Breast epithelium (tissue), 4 donors: ENCODE results near the gene BRCA1. TPM values are rescaled to one million over a fixed set of nuclear protein-coding genes. Genes with fewer than 3 reads are reported as not detected.

Experiments
- DNase-seq, 2 donors: peaks; one replicate each; pipeline ENCODE4 v3.0.0-alpha.2; 2019; ENCODE audit warnings: low spot score in 2 of 2
- H3K27ac ChIP-seq, 2 donors: fragments of 200-600 bp; sonication (generic) in 1 of 2; one replicate each; pipeline ENCODE4 v1.5.1; 2016 to 2019; ENCODE audit warnings: mild to moderate bottlenecking in 1 of 2
- H3K27me3 ChIP-seq, 2 donors: fragments of 200-600 bp; sonication (generic) in 1 of 2; one replicate each; pipeline versions ENCODE4 v1.5.1 to v1.6.0; 2017 to 2019; ENCODE audit warnings: control low read depth in 1 of 2, mild to moderate bottlenecking in 1 of 2
- H3K36me3 ChIP-seq: fragments of 200-600 bp; one replicate; pipeline ENCODE4 v1.5.1; 2019
- H3K4me1 ChIP-seq, 2 donors: fragments of 200-600 bp; sonication (generic); one replicate each; pipeline ENCODE4 v1.5.1; 2016 to 2019; ENCODE audit warnings: control low read depth in 1 of 2
- H3K4me3 ChIP-seq, 3 donors: fragments of 200-600 bp; sonication (generic); 1 replicate in 2 of 3; 2 replicates in 1 of 3; pipeline ENCODE4 v1.5.1; 2016 to 2019; ENCODE audit warnings: mild to moderate bottlenecking in 3 of 3, moderate library complexity in 2 of 3
- H3K9me3 ChIP-seq, 2 donors: fragments of 200-600 bp; sonication (generic) in 1 of 2; one replicate each; pipeline ENCODE4 v1.5.1; 2016 to 2019; ENCODE audit warnings: control low read depth in 1 of 2
- POLR2A ChIP-seq: fragments of 450-650 bp; IDR thresholded peaks from one replicate; pipeline ENCODE4 v1.6.1; 2016; ENCODE audit warnings: antibody characterized with exemption, mild to moderate bottlenecking, moderate library complexity
- POLR2AphosphoS5 ChIP-seq, 3 donors: sonication (generic); formaldehyde crosslinking; IDR thresholded peaks; one replicate each; pipeline ENCODE4 v1.6.1; 2017; ENCODE audit warnings: antibody characterized with exemption in 3 of 3
- intact Hi-C: fragments of 100-400 bp; cut with DNase I; formaldehyde crosslinking; loops from one replicate; pipeline ENCODE4 v1.15.1; 2023; ENCODE audit warnings: low total_unique reads
- total RNA-seq, 3 donors: library from RNA; depleted of rRNA; stranded (reverse); fragments of >200 nt; gene quantifications; one replicate each; pipeline ENCODE4 v1.1.0, GENCODE V29; 2016
- TF ChIP-seq, protein P1 (sequence below), 3 donors: fragments of 450-650 bp; IDR thresholded peaks; one replicate each; pipeline ENCODE4 v1.5.1; 2016 to 2017; ENCODE audit warnings: antibody characterized with exemption in 3 of 3, mild to moderate bottlenecking in 3 of 3, moderate library complexity in 3 of 3

BRCA1 gene
- total RNA-seq, 3 donors from 2014 or later = 5.2 to 8.9 (median 7.4) TPM

DNA sequence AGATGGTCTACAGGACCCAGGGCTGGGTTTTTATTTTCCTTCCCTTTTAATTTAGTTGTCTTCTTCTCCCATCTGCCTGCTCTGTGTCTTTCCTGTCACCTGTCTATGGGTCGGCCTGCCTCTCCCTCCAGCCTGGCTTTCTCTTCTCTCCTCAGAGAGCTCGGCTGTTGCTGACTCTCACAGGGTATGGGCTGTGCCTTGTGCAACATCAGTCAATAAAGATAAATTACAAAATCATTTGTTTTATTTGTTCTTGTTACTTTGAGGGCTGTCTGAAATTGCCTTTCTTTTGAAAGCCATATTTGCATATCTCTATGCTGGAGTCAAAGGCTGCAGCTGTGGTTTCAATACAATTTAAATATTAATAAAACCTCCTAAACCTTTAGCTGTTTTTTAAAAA is 84.5 kb downstream of the BRCA1 start:
- no peaks in the 10 kb centered on the region for H3K4me1 ChIP-seq
- intact Hi-C loops = no loop called here
- TF ChIP-seq, protein P1, sequence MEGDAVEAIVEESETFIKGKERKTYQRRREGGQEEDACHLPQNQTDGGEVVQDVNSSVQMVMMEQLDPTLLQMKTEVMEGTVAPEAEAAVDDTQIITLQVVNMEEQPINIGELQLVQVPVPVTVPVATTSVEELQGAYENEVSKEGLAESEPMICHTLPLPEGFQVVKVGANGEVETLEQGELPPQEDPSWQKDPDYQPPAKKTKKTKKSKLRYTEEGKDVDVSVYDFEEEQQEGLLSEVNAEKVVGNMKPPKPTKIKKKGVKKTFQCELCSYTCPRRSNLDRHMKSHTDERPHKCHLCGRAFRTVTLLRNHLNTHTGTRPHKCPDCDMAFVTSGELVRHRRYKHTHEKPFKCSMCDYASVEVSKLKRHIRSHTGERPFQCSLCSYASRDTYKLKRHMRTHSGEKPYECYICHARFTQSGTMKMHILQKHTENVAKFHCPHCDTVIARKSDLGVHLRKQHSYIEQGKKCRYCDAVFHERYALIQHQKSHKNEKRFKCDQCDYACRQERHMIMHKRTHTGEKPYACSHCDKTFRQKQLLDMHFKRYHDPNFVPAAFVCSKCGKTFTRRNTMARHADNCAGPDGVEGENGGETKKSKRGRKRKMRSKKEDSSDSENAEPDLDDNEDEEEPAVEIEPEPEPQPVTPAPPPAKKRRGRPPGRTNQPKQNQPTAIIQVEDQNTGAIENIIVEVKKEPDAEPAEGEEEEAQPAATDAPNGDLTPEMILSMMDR (IDR thresholded peaks at IDR 0.05) = no peak
- TF ChIP-seq POLR2AphosphoS5 (IDR thresholded peaks at IDR 0.05) = no peak
- no peak for TF ChIP-seq POLR2A

DNA sequence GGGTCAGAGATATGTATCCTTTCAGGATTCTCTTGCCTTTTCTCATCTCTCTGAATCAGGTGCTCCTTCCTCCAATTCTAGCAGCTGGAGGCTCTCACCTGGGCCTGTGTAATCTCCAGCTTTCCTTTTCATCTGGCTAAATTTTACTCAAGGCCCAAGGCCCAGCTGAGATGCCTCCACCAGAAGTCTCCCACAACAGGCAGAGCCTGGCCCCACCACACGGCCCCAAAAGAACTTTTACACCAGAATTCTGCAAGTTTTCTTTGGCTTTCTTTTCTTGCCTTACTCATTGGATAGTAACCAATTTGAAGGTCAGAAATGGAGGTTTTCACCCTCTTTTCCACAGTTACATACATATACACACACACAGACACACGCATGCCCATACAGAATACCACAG is 85.5 kb downstream of the BRCA1 start:
- no peaks in the 10 kb centered on the region for H3K4me1 ChIP-seq
- no peaks in the 10 kb centered on the region for H3K36me3 ChIP-seq
- no peak for TF ChIP-seq POLR2AphosphoS5 (IDR thresholded peaks at IDR 0.05)
- TF ChIP-seq POLR2A = no peak
- TF ChIP-seq, protein P1 (IDR thresholded peaks at IDR 0.05) = no peak
- no peak overlapping the region for H3K27ac ChIP-seq
- intact Hi-C loops = loop anchor here (5.0 kb wide), 1 partner anchor 513 kb away; no protein-coding TSS in a partner anchor
- DNase-seq = no peak
- H3K4me3 ChIP-seq = no peak overlapping the region
- no peaks in the 10 kb centered on the region for H3K9me3 ChIP-seq
- H3K27me3 ChIP-seq = no peaks in the 10 kb centered on the region

More for the DNA sequence above, 84.5 kb downstream of the BRCA1 start:
- no peak for DNase-seq
- no peaks in the 10 kb centered on the region for H3K36me3 ChIP-seq
- H3K4me3 ChIP-seq = no peak overlapping the region
- no peaks in the 10 kb centered on the region for H3K27me3 ChIP-seq
- no peaks in the 10 kb centered on the region for H3K9me3 ChIP-seq
- no peak overlapping the region for H3K27ac ChIP-seq

DNA sequence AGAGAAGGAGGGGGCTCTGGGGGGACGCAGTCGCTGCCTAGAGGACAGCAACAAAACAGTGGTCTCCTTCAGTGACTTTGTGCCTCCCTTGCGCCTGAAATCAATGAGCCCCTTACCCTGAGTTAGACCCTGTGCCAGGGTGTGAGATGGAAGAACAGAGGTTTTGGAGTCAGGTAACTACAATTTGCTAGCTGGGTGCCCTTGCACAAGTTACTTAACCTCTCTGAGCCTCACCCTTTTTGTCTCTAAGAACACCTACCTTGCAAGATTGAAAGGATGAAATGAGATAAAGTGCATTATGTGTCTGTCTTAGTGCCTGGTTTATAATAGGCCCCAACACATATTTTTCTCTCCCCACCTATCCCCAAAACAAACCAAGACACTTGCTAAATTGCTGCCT is 90.3 kb downstream of the BRCA1 start:
- H3K36me3 ChIP-seq = no peaks in the 10 kb centered on the region
- intact Hi-C loops = loop anchor here (5.0 kb wide), 1 partner anchor 517 kb away; no protein-coding TSS in a partner anchor
- DNase-seq = no peak
- TF ChIP-seq, protein P1 (IDR thresholded peaks at IDR 0.05) = no peak
- TF ChIP-seq POLR2A (no peak), POLR2AphosphoS5 (IDR thresholded peaks at IDR 0.05) (no peak)
- H3K4me3 ChIP-seq = no peak overlapping the region
- H3K27me3 ChIP-seq = no peaks in the 10 kb centered on the region
- H3K9me3 ChIP-seq = no peaks in the 10 kb centered on the region
- no peak overlapping the region for H3K27ac ChIP-seq
- no peaks in the 10 kb centered on the region for H3K4me1 ChIP-seq

DNA sequence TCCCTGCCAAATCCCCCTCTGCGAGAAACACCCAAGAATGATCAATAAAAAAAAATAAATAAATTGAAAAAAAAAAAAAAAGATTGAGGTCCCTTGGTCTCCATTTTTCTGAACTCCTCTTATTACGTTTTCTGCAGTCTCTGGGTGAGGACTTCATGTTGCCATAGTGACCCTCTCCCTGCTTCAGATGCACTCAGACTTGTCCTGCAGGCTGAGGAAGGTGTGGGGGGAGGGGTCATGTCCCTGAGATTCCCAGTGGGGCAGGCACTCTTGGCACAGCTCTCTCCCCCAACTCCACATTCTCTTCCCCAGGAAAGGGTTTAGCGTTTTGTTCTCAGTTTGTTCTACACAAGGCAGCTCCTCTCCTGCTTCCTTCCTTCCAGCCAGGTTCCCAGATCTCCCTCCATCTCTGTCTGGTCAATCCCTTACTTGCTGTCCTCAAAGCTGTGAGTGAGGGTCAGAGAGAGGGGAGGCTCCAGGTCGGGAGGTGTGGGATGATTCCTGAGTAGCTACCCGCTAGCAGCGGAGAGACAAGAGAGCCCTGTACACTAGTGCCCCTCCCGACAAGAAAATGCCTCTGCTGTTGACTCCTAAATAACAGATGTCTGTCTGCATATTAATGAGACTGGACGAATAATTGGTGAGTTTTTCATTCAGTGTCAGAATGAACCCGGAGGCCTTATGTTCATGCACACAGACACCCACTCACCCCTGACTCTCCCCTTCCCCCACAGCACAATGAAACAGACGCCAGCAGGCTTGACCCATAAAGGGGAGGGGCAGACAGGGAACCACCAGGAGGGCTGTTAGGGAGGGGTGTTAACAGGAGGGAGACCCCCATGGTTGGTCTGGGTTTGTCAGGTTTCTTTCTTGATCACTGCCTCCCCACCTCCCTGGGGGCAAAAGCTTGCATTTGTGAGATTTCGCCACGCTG is 90.9 kb downstream of the BRCA1 start:
- Histone ChIP-seq H3K36me3 (no peaks in the 10 kb centered on the region), H3K4me3 (no peak overlapping the region), H3K27me3 (no peaks in the 10 kb centered on the region), H3K27ac (no peak overlapping the region), H3K9me3 (no peaks in the 10 kb centered on the region), H3K4me1 (no peaks in the 10 kb centered on the region)
- no peak for DNase-seq
- TF ChIP-seq POLR2AphosphoS5 (IDR thresholded peaks at IDR 0.05) (no peak), POLR2A (no peak)
- TF ChIP-seq, protein P1 (IDR thresholded peaks at IDR 0.05) = no peak
- intact Hi-C loops = no loop called here

DNA sequence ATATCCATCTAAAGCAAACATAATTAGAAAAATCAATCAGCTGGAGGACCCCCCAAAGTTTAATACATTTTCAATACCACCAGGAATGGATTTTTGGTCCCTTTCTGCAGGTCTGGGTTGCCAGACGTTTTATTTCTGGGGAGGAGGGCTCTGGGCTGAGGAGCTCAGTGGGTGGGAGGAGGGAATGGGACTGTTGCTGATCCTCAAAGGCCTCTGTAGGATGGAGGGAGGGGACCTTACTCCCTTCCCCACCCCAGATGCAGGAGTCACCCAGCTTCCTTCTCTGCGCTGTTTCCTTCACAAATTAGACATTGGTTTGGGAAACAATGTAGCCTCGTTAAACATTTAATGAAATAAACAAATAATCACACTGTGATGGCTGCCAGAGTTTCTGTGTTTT is 93.5 kb downstream of the BRCA1 start:
- TF ChIP-seq POLR2A (no peak), POLR2AphosphoS5 (IDR thresholded peaks at IDR 0.05) (no peak)
- TF ChIP-seq, protein P1 (IDR thresholded peaks at IDR 0.05) = no peak
- Histone ChIP-seq H3K36me3 (no peaks in the 10 kb centered on the region), H3K27ac (no peak overlapping the region), H3K9me3 (no peaks in the 10 kb centered on the region), H3K27me3 (no peaks in the 10 kb centered on the region), H3K4me3 (no peak overlapping the region), H3K4me1 (no peaks in the 10 kb centered on the region)
- intact Hi-C loops = no loop called here
- DNase-seq = no peak
